SKM-1 (cell line): ENCODE results near the gene HMX2.
"Not testable (repeated sequence)": the region's sequence is repeated elsewhere in the genome, so short reads cannot be mapped to it uniquely, and the experiment has no call there.

Source experiments
- DNase-seq: peaks from one replicate; lab custom pipeline; 2025; ENCODE audit not compliant: unreplicated experiment; lab: John Stamatoyannopoulos, UW

Gene HMX2

GRCh38 chr10:123150271-123150985 lies 2.5 kb downstream of the HMX2 start:
- DNase-seq = no peak

GRCh38 chr10:123150986-123151736 lies 3.2 kb downstream of the HMX2 start:
- no peak for DNase-seq

DNA sequence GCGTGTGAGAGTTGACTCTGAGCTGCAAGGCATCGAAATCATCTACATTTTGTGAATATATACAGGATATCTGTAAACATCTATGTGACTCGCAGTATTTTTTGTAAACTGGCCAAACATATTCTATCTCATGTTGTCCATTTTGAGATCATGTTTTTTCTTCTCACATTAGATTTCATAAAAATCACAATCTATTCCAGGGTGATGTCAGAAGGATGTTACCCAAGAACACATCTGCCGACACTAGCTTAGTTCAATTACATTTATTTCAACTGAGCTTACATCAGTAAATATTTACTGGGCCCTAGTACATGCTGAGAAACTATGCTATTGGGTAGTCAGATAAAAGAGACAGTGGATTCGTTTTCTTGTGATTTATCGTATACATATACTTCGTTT lies 3.8 kb downstream of the HMX2 start:
- no peak for DNase-seq

GRCh38 chr10:123153486-123154091 lies 5.7 kb downstream of the HMX2 start:
- no peak for DNase-seq

DNA sequence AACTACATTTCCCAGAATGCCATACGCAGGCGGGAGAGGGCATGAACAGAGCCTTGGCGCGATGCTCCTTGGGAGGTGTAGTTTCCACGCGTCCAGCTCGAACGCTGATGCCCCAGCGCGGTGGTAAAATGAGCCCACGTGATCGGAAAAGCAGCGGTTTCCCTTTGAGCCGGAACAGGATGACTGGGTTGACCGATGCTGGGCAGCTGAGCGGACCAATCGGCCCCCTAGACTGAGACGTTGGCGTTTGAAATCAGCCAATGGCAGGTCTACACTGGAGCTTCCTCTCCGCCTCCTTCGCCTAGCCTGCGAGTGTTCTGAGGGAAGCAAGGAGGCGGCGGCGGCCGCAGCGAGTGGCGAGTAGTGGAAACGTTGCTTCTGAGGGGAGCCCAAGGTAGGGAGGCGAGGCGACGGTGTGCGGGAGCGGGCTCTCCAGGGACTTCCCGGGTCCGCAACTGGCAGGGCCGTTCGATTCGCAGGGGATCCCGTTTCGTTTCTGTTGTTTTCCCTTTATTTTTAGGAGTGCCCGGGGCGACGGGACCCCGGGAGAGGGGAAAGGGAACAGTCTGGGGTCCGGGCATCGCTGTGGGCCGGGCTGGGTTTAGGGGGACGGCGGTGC lies 6.3 kb downstream of the HMX2 start, which contains the start of gene BUB3:
TSS of gene BUB3 (plus strand) at position 311 of the 619 bp plus-strand sequence. CDS start 516 bp downstream, outside the sequence.
- DNase-seq = peak; percentile 98

GRCh38 chr10:123154711-123155505 lies 7.0 kb downstream of the HMX2 start:
- no peak for DNase-seq

- no peak for DNase-seq
Observed at GRCh38 chr10:123156078-123156477, 8.1 kb downstream of the HMX2 start.

DNA sequence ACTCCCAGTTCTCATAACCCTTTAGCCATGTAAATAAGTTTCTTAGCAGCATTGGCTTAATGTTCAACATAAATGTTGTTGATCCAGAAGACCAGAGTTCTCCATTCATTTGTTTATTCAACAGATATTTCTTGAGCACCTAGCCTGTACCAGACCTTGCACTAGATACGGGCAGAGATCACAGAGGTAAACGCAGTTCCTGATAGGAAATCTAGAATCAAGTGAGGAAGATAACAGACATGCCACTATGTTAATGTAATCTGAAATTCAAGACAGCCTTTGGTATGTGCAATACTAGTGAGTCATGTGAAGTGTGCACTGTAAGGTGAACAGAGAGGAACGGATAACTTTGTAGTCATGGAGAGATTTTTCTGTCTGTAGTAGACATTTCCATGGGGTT lies 9.3 kb downstream of the HMX2 start:
- DNase-seq = no peak

- no peak for DNase-seq
Observed at GRCh38 chr10:123158682-123159081, 10.7 kb downstream of the HMX2 start.

DNA sequence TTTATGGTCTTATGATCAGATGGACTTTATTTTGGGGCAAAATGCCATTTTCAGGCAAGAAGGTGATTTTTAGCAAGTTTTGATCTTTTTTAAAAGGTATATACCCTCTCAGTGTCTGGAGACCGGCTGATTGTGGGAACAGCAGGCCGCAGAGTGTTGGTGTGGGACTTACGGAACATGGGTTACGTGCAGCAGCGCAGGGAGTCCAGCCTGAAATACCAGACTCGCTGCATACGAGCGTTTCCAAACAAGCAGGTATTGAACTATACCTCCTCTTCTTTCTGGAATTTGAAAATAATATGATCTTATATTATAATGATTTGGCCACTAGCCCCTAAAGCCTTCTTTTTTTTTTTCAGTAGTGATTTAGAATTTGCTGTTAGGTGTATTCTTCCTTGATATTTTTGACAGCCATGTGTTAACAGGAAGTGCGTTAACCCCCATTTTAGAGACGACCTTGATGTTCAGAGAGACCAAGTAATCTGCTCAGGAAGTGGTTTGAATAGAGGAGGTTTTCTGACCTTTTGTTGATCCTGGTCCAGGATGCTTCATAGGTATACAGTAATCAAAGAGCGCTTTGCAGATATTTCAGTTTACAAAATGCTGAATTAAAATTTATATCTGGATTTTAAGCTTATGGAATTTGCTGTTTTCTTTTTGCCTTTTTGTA lies 12.5 kb downstream of the HMX2 start:
- no peak for DNase-seq

GRCh38 chr10:123164319-123164718 lies 16.4 kb downstream of the HMX2 start:
- no peak for DNase-seq

- DNase-seq = no peak
Observed at GRCh38 chr10:123165445-123166072, 17.6 kb downstream of the HMX2 start.

- no peak for DNase-seq
Observed at GRCh38 chr10:123166618-123167017, 18.7 kb downstream of the HMX2 start.

DNA sequence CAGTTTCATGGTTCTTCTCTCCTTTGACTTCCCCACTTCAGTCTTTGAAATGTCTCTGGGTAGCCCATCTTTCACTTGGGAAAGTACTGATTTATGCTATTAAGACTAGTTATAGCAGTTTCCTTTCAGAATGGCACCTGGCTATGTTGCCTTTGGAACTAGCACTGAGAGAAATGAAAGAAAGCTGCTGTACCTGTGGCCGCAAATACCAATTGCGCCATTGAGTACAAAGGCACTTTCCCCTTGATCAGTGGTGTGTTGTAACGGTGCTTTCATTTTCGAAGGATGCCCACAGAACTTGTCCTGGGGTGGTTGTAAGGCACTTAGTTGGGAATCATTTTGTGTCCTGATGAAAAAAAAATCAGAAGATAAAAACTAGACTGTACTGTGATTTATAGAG lies 23.0 kb downstream of the HMX2 start:
- DNase-seq = no peak

DNA sequence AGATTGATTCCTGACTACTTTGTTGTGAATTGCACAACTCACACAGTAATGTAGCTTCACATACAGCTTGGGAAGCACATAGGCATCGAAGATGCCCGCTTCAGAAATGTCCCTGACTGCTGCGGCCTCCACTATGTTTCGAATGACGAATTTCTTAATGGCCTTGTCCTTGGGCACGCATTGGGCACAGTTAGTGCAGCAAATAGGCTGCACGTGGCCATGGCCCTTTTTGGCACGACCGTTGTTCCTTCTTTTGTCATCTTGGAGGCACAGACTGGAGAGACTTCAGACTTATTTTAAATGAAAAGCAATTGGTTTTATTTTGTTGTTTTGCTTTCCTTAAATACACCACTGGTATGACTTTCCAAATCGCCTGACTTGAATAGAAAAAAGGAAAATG lies 23.7 kb downstream of the HMX2 start:
- not testable (repeated sequence) for DNase-seq

DNA sequence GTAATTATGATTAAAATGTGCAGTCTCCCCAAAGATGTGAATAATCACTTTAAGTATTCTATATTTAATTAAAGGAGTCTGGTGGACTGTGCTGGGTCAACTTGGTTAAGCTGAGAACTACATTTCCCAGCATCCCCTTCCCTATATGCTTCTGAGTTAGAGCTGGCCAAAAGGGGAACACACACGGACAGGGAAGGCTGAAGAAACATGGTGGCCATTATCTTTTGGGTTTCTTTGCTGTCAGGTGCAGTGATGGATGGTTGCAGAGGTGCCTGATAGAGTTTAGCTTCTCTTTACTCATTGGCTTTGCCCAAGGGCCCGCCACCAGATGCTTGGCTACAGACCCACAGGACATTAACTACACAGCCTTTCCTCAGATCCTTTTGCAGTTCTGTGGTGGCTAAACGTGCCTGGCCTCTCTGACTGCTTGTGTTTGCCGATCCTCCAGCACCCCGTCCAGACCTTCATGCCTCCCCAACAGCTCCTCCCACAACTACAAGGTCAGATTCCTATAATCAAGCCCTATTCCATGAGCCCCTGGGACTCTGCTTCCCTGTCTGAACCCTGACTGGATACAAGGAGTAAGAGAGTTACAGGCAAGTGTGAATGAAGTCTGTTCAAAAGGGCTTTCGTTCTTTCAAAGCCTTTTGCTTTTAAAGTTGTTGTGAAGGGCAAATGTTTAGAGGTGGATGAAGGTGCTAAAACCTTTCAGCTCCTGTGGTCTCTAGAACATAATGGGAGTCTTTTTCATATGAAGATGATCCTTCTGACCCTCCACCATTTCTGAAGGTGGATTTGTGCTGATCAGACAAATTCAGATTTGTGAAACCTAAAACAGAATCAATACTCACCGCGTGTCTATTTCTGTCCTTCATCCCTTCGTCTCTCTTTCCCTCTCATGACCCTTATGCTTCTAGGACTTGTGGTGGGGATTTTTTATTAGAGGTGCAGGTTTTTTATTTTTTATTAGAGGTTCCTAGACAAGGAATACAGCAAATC lies 27.8 kb downstream of the HMX2 start:
- no peak for DNase-seq

GRCh38 chr10:123178390-123178789 lies 30.5 kb downstream of the HMX2 start:
- DNase-seq = not testable (repeated sequence)
